T-cell (primary cell): ENCODE data around the gene KDELR1. TPM values are rescaled to one million over a fixed set of nuclear protein-coding genes. Genes with fewer than 3 reads are reported as not detected.
A peak's percentile ranks its signal among the peaks of the same experiment; 100 is the strongest.

ENCODE experiments used
- ATAC-seq, 4 experiments: fragments of 200-7000 bp in 3 of 4; fragments of 150-1000 bp in 1 of 4; cut with Tn5 transposase; replicated peaks in 1 of 4; 1 replicate in 3 of 4; 2 replicates in 1 of 4; pipeline ENCODE4 v1.10.0; 2021; ENCODE audit warnings: moderate library complexity in 3 of 4, mild to moderate bottlenecking in 2 of 4, moderate number of reproducible peaks in 1 of 4
- CTCF ChIA-PET, 2 donors: fragments of 300-600 bp; sonication (Branson Sonifier 250); formaldehyde crosslinking; loops; one replicate each; lab custom pipeline; 2022; ENCODE audit warnings: antibody characterized with exemption in 2 of 2; lab: Charles Lee
- POLR2A ChIA-PET, 2 donors: fragments of 300-600 bp; sonication (Branson Sonifier 250); formaldehyde crosslinking; loops; one replicate each; lab custom pipeline; 2022; ENCODE audit warnings: antibody characterized with exemption in 2 of 2; lab: Charles Lee
- DNase-seq, 35 experiments: peaks; one replicate each; pipeline versions ENCODE4 v3.0.0 to v3.0.0-alpha.2; 2013 to 2023
- H3K27ac ChIP-seq: one replicate; pipeline ENCODE4 v1.5.1; 2013; ENCODE audit warnings: low read length
- H3K27me3 ChIP-seq, 2 experiments: replicated peaks in 1 of 2; 1 replicate in 1 of 2; 2 replicates in 1 of 2; pipeline versions ENCODE4 v1.6.1 to v1.7.0; 2013; ENCODE audit warnings: low read length in 1 of 2, mixed read lengths in 1 of 2; ENCODE audit not compliant: control insufficient read depth in 2 of 2, insufficient read depth in 2 of 2; ENCODE audit errors: extremely low read depth in 1 of 2
- H3K36me3 ChIP-seq, 2 donors: 1 replicate in 1 of 2; 2 replicates in 1 of 2; pipeline versions ENCODE4 v1.6.1 to v1.7.0; 2013; ENCODE audit warnings: low read length in 1 of 2; ENCODE audit not compliant: control insufficient read depth in 2 of 2, insufficient read depth in 1 of 2; ENCODE audit errors: extremely low read depth in 1 of 2
- H3K4me1 ChIP-seq, 2 experiments: 1 replicate in 1 of 2; 2 replicates in 1 of 2; pipeline versions ENCODE4 v1.6.1 to v1.7.0; 2013; ENCODE audit warnings: low read length in 2 of 2, mixed read lengths in 1 of 2; ENCODE audit not compliant: insufficient read depth in 2 of 2, control insufficient read depth in 1 of 2; ENCODE audit errors: extremely low read depth in 1 of 2
- H3K4me3 ChIP-seq, 2 donors: 1 replicate in 1 of 2; 2 replicates in 1 of 2; pipeline versions ENCODE4 v1.5.1 to v1.7.0; 2013; ENCODE audit warnings: mild to moderate bottlenecking in 2 of 2, low read length in 1 of 2, moderate library complexity in 1 of 2; ENCODE audit not compliant: control insufficient read depth in 1 of 2; ENCODE audit errors: extremely low read depth in 1 of 2
- H3K9me3 ChIP-seq: 2 replicates; pipeline ENCODE4 v1.7.0; 2013
- H3K27ac Mint-ChIP-seq, 2 donors: one replicate each; pipeline ENCODE4 v1.8.0; 2020 to 2021; ENCODE audit warnings: mild to moderate bottlenecking in 2 of 2, mixed read lengths in 2 of 2
- H3K27me3 Mint-ChIP-seq, 2 donors: one replicate each; pipeline ENCODE4 v1.8.0; 2021 to 2022; ENCODE audit warnings: mixed read lengths in 2 of 2
- H3K36me3 Mint-ChIP-seq: one replicate; pipeline ENCODE4 v1.8.0; 2021; ENCODE audit warnings: mixed read lengths
- H3K4me1 Mint-ChIP-seq, 3 donors: one replicate each; pipeline ENCODE4 v1.8.0; 2020 to 2022; ENCODE audit warnings: mixed read lengths in 3 of 3, mild to moderate bottlenecking in 1 of 3
- H3K4me3 Mint-ChIP-seq, 3 donors: one replicate each; pipeline ENCODE4 v1.8.0; 2020 to 2022; ENCODE audit warnings: mild to moderate bottlenecking in 3 of 3, mixed read lengths in 3 of 3, moderate library complexity in 3 of 3
- H3K9me3 Mint-ChIP-seq, 3 donors: one replicate each; pipeline ENCODE4 v1.8.0; 2020 to 2022; ENCODE audit warnings: mixed read lengths in 3 of 3
- WGBS: methylation state at CpG from one replicate; pipeline ENCODE4 v1.1.5; 2013; ENCODE audit warnings: missing lambda C conversion rate; ENCODE audit not compliant: insufficient coverage; 5-methylcytosine and 5-hydroxymethylcytosine counted together
- total RNA-seq, 35 experiments: library from RNA in 6 of 35; stranded (reverse) in 6 of 35; fragments of 120-200 nt in 1 of 35; gene quantifications; one replicate each; pipeline versions ENCODE4 v1.2.1 to v1.2.4 and lab custom pipeline; 2013 to 2026

KDELR1 gene
- total RNA-seq, 5 donors from 2014 or later (not counting 1 experiment from before 2014, with no cell fraction given), result 40.9 to 55.9 (median 47.5) TPM

GRCh38 chr19:48364598-48365348 lies 26.6 kb downstream of the KDELR1 start:
- Histone ChIP-seq H3K9me3 (no peaks in the 10 kb centered on the region), H3K36me3 (peaks cover 0 to 3% of the 10 kb centered on the region in 2 donors), H3K27ac (peak overlapping the region; percentile 78), H3K27me3 (no peaks in the 10 kb centered on the region), H3K4me3 (peak overlapping the region; percentile 63 to 81), H3K4me1 (peaks cover 3 to 20% of the 10 kb centered on the region in 2 experiments)
- peak in 3 of 35 experiments; percentile 4 to 7 (median 6) for DNase-seq
- WGBS, result 60% methylated on average over 9 of the region's 10 CpGs
- Mint-ChIP-seq H3K27me3 (no peaks in the 10 kb centered on the region), H3K27ac (peak overlapping the region; percentile 92 to 96), H3K9me3 (no peaks in the 10 kb centered on the region), H3K4me1 (peaks cover 12 to 22% (median 15%) of the 10 kb centered on the region in 3 donors), H3K36me3 (no peaks in the 10 kb centered on the region), H3K4me3 (peak overlapping the region; percentile 88 to 91 (median 88))
- ATAC-seq, result no peak
- ChIA-PET POLR2A (interaction anchor here in 1 of 2 donors (0.6 to 1.5 kb wide), 2 partner anchors 32 to 1503 kb away, joined by 4 to 11 read pairs; partner anchors contain the start of gene PNKP), CTCF (interaction anchor here (0.6 to 1.2 kb wide), 5 partner anchors 26 to 220 kb away, joined by 4 to 8 read pairs (median 6); partner anchors contain the start of gene KDELR1 (in 1 of the 2))

DNA sequence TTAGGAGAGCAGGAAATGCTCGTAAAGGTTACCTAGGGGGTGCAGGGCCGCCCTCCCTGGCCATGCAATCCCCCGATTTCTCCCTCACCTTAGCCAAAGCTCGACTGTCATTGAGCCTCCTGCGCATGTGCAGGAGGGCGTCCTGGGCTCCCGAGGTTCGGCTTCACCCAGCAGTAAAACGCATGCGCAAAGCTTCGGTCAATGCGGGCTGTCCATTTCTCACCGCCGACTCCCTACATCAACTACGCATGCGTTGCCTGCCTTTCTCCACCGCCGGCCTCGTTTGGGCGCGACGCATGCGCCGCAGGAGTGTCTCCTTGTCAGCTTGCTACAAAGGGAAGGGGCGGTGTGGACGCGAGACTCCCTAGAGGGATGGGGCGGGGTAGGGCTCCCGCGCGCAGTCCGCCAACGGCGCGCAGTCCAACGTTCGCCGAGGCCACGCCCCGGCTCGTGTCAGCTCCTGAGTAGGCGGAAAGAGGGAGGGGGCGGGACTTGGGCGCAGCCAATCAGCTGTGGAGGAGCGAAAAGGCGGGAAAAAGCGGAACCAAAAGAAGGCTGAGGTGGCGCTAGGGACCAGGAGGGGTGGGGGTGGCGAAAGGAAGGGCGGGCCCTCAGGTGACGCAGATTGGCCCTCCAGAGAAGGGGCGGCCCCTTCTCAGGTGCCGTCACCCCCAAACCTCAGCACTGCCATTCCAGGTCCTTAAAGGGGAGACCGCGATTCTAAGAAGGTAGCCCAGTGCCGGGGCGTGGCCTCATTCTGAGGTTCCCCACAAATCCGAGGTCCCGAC lies 27.3 kb downstream of the KDELR1 start, which contains the start of the genes SYNGR4 and TMEM143:
TSS of gene SYNGR4 (plus strand) at position 558 of the 788 bp plus-strand sequence. CDS start 1,476 bp downstream, outside the sequence.
TSS of gene TMEM143 (minus strand) at position 131 of the 788 bp plus-strand sequence. CDS start at position 111, 20 bp downstream.
- ChIA-PET POLR2A (interaction anchor here (0.5 to 1.5 kb wide), 8 partner anchors 31 to 1552 kb away, joined by 3 to 11 read pairs (median 5); partner anchors contain the start of gene PNKP (in 1 of the 2)), CTCF (interaction anchor here (0.6 to 2.3 kb wide), 21 partner anchors 11 to 1294 kb away, joined by 3 to 32 read pairs (median 4); partner anchors contain the start of genes KDELR1 (in 2 of the 2), DHX34 (in 1 of the 2), GYS1 (in 1 of the 2) and RUVBL2 (in 1 of the 2))
- Histone ChIP-seq H3K36me3 (peaks cover 0 to 4% of the 10 kb centered on the region in 2 donors), H3K27ac (peak within 1 kb of the TSS; percentile 78), H3K27me3 (no peaks in the 10 kb centered on the region), H3K4me1 (peaks cover 3 to 20% of the 10 kb centered on the region in 2 experiments), H3K4me3 (peak within 1 kb of the TSS; percentile 71 to 81), H3K9me3 (no peaks in the 10 kb centered on the region)
- DNase-seq (peak; percentile 95 to 100 (median 98)), ATAC-seq (peak; percentile 87 to 93 (median 91))
- peak within 1 kb of the TSS; percentile 88 to 91 (median 88) for H3K4me3 Mint-ChIP-seq
- WGBS, result 0% methylated on average over 44 of the region's 59 CpGs
- H3K9me3 Mint-ChIP-seq, result no peaks in the 10 kb centered on the region
- no peaks in the 10 kb centered on the region for H3K27me3 Mint-ChIP-seq
- no peaks in the 10 kb centered on the region for H3K36me3 Mint-ChIP-seq
- H3K27ac Mint-ChIP-seq, result peak within 1 kb of the TSS; percentile 92 to 96
- H3K4me1 Mint-ChIP-seq, result peaks cover 12 to 22% (median 15%) of the 10 kb centered on the region in 3 donors

GRCh38 chr19:48363500-48363809 lies 27.9 kb downstream of the KDELR1 start:
- 3% methylated on average over 8 of the region's 10 CpGs for WGBS
- Mint-ChIP-seq H3K36me3 (peaks cover 3% of the 10 kb centered on the region), H3K4me3 (peak overlapping the region; percentile 88 to 91 (median 88)), H3K9me3 (no peaks in the 10 kb centered on the region), H3K27me3 (no peaks in the 10 kb centered on the region), H3K27ac (peak overlapping the region; percentile 92 to 96), H3K4me1 (peaks cover 12 to 22% (median 15%) of the 10 kb centered on the region in 3 donors)
- ChIA-PET POLR2A (interaction anchor here in 1 of 2 donors (0.5 to 1.5 kb wide), 4 partner anchors 31 to 1552 kb away, joined by 3 to 11 read pairs (median 7); no protein-coding TSS in a partner anchor), CTCF (interaction anchor here (0.6 to 2.3 kb wide), 15 partner anchors 27 to 1294 kb away, joined by 3 to 32 read pairs (median 5); partner anchors contain the start of genes KDELR1 (in 2 of the 2), DHX34 (in 1 of the 2), GYS1 (in 1 of the 2) and RUVBL2 (in 1 of the 2))
- H3K36me3 ChIP-seq, result peaks cover 0 to 4% of the 10 kb centered on the region in 2 donors
- peaks cover 3 to 20% of the 10 kb centered on the region in 2 experiments for H3K4me1 ChIP-seq
- DNase-seq (peak in 5 of 35 experiments; percentile 1 to 22 (median 16)), ATAC-seq (peak in 2 of 4 experiments; percentile 13 to 14)
- H3K27me3 ChIP-seq, result no peaks in the 10 kb centered on the region
- H3K27ac ChIP-seq, result peak overlapping the region; percentile 78
- H3K9me3 ChIP-seq, result no peaks in the 10 kb centered on the region
- H3K4me3 ChIP-seq, result peak overlapping the region; percentile 71 to 81

GRCh38 chr19:48362716-48363499 lies 28.4 kb downstream of the KDELR1 start:
- peaks cover 0 to 4% of the 10 kb centered on the region in 2 donors for H3K36me3 ChIP-seq
- Mint-ChIP-seq H3K4me3 (peak overlapping the region; percentile 88 to 91 (median 88)), H3K4me1 (peaks cover 12 to 22% (median 15%) of the 10 kb centered on the region in 3 donors), H3K36me3 (peaks cover 5% of the 10 kb centered on the region), H3K27me3 (no peaks in the 10 kb centered on the region), H3K9me3 (no peaks in the 10 kb centered on the region), H3K27ac (peak overlapping the region; percentile 92 to 96)
- peaks cover 3 to 20% of the 10 kb centered on the region in 2 experiments for H3K4me1 ChIP-seq
- peak; percentile 71 to 93 (median 87) for DNase-seq
- H3K4me3 ChIP-seq, result peak overlapping the region; percentile 71 to 81
- H3K27ac ChIP-seq, result peak overlapping the region; percentile 78
- under 1% methylated on average over 24 of the region's 26 CpGs for WGBS
- ATAC-seq, result peak; percentile 62 to 69 (median 66)
- ChIA-PET POLR2A (interaction anchor here (0.7 to 0.9 kb wide), 2 partner anchors 105 to 1089 kb away, joined by 3 read pairs; no protein-coding TSS in a partner anchor), CTCF (interaction anchor here (0.6 to 2.3 kb wide), 6 partner anchors 29 to 814 kb away, joined by 3 to 32 read pairs (median 5); no protein-coding TSS in a partner anchor)
- H3K27me3 ChIP-seq, result no peaks in the 10 kb centered on the region
- H3K9me3 ChIP-seq, result no peaks in the 10 kb centered on the region

DNA sequence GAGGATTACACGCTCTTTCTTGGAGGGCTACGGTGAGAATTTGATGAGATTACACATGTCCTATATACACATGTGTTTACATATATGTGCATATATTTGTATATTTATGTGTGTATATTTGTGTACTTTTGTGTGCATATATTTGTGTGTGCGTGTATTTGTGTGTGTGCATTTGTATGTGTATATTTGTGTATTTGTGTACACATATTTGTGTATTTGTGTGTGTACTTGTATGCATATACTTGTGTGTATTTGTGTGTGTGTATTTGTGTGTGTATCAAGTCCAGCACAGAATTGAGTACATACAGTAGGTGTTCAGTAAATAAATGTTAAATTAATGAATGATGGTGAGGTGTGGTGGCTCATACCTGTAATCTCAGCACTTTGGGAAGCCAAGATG lies 29.4 kb downstream of the KDELR1 start:
- Histone ChIP-seq H3K27ac (no peak overlapping the region), H3K4me3 (no peak overlapping the region), H3K36me3 (peaks cover 0 to 4% of the 10 kb centered on the region in 2 donors), H3K4me1 (peaks cover 3 to 20% of the 10 kb centered on the region in 2 experiments), H3K9me3 (no peaks in the 10 kb centered on the region), H3K27me3 (no peaks in the 10 kb centered on the region)
- ChIA-PET CTCF (interaction anchor here in 1 of 2 donors (2.3 kb wide), 1 partner anchor 28 kb away, joined by 32 read pairs; no protein-coding TSS in a partner anchor), POLR2A (no interaction called here)
- ATAC-seq (no peak), DNase-seq (no peak)
- Mint-ChIP-seq H3K27me3 (no peaks in the 10 kb centered on the region), H3K27ac (no peak overlapping the region), H3K9me3 (no peaks in the 10 kb centered on the region), H3K36me3 (peaks cover 5% of the 10 kb centered on the region), H3K4me3 (peak overlapping the region in 1 of 3 donors; percentile 31), H3K4me1 (peaks cover 12 to 22% (median 15%) of the 10 kb centered on the region in 3 donors)
- 93% methylated on average over 1 of the region's 3 CpGs for WGBS
